Stimulated activated CD8-positive, alpha-beta memory T cell treated with anti-CD3 and anti-CD28 coated beads, Interleukin-2, amount 100 ng/mL, for 1 hour (primary cell): ENCODE measurements around the gene PRKCZ.
A peak's percentile ranks its signal among the peaks of the same experiment; 100 is the strongest.

Source experiments
- DNase-seq, 2 donors: peaks; one replicate each; pipeline ENCODE4 v3.0.0-alpha.2; 2020; ENCODE audit warnings: low read depth in 2 of 2

PRKCZ gene

DNA sequence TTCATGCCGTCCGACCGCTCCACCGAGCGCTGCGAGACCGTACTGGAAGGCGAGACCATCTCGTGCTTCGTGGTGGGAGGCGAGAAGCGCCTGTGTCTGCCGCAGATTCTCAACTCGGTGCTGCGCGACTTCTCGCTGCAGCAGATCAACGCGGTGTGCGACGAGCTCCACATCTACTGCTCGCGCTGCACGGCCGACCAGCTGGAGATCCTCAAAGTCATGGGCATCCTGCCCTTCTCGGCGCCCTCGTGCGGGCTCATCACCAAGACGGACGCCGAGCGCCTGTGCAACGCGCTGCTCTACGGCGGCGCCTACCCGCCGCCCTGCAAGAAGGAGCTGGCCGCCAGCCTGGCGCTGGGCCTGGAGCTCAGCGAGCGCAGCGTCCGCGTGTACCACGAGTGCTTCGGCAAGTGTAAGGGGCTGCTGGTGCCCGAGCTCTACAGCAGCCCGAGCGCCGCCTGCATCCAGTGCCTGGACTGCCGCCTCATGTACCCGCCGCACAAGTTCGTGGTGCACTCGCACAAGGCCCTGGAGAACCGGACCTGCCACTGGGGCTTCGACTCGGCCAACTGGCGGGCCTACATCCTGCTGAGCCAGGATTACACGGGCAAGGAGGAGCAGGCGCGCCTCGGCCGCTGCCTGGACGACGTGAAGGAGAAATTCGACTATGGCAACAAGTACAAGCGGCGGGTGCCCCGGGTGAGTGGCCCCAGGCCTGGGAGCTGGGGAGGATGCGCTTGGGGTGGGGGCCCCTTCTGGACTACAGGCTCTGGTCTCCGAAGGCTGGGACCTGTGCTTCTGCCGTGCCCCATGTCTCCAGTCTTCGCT is 179.0 kb downstream of the PRKCZ start:
- DNase-seq: no peak

DNA sequence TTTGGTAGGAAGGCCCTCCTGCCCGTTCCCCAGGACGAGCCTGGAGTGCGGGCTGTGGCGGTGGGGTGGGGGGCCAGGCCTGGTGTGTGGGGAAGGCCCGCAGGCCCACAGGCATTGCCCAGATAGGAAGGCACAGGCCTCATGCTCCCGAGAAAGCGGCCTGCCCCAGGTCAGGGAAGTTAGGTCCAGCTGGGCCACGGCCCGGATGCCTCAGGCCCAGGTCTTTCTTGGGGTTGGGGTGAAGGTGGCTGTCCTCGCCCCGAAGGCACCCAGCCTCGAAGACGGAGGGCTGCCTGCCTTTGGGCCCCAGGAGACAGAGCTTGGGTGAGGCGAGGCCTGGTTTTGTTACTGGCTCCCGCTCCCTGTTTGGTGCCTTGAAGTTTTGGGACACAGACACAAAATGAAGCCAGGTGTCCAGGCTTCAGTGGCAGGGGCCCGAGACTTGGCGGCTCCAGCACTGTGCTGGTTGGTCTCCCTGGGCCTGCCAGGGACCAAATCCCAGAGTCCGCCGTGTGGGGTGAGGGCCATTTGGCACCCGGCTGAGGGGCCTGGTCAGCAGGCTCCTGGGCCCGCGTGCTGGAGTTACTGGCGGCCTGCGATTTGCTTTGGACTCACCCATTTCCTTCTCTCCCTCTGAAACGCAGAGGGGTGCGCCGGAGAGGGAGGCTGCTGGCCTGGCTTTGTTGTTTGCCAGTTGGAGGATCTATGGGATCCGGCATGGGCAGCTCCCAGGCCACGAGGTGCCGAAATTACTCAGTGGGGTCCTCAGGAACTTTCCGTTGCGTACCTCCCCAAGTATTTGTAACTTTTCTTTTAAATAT is 179.9 kb downstream of the PRKCZ start:
- DNase-seq: no peak

DNA sequence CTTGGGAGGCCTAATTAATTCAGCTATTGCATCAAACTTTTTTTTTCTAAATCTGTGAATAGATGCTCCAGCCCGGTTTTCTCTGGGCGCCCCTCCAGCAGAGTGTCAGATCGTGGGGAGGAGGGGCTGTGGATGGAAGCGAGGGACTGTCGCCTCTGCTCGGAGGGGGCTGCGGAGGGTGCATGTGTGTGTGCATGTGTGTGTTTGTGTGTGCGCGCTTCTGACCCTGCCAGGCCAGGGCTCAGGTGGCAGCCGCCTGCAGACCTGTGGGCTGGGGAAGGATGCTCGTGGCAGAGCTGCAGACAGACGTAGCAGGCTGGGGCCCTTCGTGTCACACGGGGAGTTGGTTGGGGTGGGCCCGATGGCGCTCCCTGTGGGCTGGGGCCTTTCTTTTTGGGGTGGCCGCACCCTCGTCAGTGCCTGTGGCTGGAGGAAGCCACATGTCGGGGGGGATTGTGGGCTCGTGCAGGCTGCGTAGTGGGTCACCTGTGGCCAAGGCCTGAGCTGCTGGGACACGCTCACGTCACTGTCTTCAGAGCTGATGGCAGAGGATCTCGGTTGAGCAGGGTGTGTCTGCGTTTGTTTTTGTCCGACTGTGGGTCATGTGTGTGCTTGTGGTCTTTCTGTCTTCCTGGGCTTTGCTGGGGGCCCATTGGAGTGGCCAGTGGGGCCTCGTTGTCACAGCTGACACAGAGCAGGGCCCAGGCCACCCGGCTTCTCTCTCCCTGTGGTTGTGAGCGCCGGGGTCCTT is 180.7 kb downstream of the PRKCZ start:
- DNase-seq: no peak

DNA sequence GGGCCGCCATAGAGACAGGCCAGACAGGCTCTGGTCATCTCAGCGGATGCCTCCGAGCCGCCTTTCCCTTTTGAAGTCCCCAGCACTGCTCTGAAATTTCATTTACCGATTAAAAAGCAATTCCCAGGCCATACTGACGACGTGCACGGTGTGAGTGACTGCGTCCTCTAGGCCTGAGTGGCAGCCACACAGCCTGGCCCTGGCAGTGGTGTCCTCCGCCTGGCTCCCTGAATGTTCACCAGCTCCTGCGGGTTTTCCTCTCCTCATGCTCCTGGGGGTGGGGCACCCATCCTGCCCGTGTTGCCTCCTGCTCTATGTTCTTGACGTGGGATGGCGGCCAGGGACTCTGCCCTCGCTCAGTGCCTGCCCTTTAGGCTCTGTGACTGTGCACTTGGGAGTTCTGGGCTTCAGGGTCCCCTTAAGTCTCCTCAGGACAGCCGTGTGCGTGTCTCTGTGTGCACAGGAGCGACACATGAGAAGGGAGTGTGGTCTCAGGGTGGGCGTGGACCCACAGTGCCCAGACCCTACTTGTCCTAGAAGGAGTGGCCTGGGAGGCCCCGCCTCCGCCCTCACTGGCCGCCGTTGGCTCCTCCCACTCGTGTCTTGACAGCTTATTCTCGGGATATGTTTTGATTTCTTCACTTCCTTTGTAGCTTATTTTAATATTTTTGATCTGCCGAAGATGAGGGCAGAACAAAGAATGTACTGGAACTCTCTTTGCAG is 181.5 kb downstream of the PRKCZ start:
- DNase-seq: peak; percentile 40 to 55

DNA sequence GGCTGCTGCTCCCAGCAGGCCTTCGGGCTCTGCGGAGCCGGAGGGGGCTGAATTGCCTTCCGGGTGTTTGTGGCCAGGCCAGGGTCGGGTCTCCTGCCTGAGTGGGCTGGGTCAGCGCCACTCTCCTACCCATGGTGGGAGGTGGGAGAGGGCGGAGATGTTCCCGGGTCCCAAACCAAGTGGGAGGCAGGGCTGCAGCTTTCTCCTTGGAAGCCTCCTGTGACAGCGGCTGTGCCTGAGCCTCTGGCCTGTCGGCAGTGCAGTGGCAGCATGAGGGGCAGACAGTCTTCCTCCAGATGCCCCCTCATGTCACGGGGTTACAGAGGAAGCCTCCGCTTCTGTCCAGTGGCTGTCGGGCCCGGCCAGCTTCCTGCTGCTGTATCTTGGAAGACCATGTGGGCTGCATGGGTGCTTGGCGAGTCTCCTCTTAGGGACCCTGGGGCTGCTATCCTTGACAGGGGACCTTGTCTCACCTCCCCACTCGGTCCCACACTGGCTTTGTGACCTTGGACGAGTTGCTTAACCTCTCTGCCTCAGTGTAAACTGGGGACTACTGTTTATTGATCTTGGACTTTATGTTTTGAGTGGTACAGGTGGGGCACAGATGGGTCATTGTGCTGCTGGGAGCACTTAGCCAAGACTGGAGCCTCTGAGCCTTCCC is 182.2 kb downstream of the PRKCZ start:
- no peak for DNase-seq

DNA sequence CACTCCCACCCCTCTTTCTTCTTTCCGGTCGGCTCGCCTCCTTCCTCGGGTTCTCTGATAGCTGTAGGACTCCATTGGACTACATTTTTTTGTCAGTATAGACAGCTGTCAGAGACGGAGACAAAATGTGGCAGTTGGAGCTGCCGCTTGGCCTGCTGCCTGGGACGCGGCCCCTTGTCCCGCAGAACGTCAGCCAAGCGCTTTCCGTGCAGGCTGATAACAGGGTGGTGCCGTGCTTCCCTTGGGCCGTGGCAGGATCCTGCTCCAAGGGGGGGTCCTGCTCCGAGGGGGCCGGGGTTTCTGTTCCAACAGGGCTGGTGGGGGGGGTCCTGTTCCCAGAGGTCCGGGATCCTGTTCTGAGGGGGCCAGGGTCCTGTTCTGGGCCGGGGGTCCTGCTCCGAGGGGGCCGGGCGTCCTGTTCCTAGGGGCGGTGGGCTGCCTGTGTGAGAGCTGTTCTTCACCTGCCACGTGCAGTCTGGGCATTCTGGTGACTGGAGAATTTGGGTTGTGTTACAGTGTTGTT is 182.8 kb downstream of the PRKCZ start:
- DNase-seq: no peak

DNA sequence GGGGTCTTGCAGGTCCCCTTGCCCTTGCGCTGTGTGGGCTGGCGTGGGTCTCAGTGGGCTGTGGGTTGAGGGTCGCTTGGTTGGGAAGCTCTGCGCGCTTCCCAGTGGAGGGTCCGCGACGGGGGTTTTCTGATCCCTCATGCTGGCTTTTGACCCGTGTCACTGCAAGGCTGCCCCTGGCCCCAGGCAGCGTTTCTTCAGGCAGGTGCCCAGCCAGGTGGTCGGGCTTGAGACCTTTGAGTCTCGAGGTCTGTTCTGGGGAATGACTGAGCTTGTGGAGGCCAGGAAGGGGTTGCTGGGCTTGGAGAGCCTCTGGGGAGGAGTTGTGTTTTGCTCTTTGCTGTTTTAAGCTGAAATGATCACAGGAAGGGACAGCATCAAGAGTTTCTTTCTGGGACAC is 183.3 kb downstream of the PRKCZ start:
- no peak for DNase-seq

DNA sequence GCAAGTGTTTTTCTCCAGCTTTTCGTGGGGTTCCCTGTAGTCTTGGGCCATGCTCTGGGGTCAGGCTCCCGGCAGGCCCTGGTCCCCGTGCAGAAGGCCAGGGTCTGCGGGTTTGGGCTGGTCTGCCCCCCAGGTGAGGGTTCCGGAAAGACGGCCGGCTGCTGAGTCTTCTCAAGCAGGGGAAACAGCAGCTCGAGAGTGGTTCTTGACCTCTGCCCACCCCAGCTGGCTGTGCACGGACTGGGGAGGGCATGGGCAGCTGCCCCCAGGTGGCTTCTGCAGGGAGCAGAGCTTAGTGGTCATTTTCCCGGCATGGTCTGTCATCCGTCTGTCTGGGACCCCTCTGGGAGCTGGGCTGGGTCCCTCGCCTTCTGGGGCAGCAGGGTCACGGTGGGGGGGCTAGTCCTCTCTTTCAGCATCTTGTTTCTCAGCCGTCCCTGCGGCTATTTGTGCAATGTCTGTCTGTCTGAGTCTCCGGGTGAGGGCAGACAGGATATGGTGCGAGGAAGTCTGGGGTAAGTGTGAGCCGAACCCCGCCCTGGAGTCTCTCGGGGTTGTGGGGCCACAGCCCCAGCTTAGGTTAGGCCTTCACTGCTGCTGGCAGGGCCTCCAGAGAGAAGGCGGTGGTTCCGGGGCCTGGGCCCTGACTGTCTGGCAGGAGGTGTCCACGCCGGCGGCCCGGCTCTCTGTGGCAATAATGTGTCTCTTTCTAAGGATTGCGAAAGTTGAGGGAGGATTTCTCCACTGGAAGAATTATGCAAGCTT is 184.0 kb downstream of the PRKCZ start:
- peak; percentile 57 to 58 for DNase-seq

DNA sequence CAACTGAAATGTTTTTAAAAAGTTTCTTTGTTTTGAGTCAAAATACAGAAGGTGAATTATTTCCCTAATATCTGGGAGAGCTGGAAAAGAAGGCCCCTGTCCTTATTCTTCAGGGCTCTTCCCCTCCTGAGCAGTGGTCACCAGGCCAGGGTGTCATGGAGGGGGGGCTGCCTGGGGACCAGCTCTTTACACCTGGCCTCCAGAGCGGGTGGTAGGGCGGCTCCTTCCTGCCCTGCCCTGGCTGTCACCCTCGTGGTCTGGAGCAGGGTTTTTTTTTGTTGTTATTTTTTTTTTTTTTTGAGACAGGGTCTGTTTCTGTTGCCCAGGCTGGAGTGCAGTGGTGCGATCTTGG is 184.5 kb downstream of the PRKCZ start:
- DNase-seq: no peak
